ENCODE measurements around the gene APOE. TPM values are rescaled to one million over a fixed set of nuclear protein-coding genes. Genes with fewer than 3 reads are reported as not detected.
"Not testable (repeated sequence)": the region's sequence is repeated elsewhere in the genome, so short reads cannot be mapped to it uniquely, and the experiment has no call there.

The APOE gene
- total RNA-seq, 5 donors from 2014 or later (not counting 1 experiment from before 2014, with no cell fraction given), result 2.0 to 9.5 (median 6.8) TPM

- H3K4me1 ChIP-seq (ENCODE audit: control insufficient read depth in 1 of 2, extremely low read depth in 1 of 2, insufficient read depth in 2 of 2, low read length in 2 of 2); DNase-seq; H3K36me3 ChIP-seq (ENCODE audit: control insufficient read depth in 2 of 2, extremely low read depth in 1 of 2, insufficient read depth in 1 of 2, low read length in 1 of 2); H3K27ac ChIP-seq (ENCODE audit: low read length); CTCF ChIA-PET; H3K9me3 ChIP-seq; H3K36me3 Mint-ChIP-seq; H3K4me1 Mint-ChIP-seq; H3K4me3 ChIP-seq (ENCODE audit: control insufficient read depth in 1 of 2, extremely low read depth in 1 of 2, low read length in 1 of 2); H3K9me3 Mint-ChIP-seq; POLR2A ChIA-PET: not testable (repeated sequence)
- Mint-ChIP-seq H3K4me3 (peak overlapping the region in 1 of 3 donors; percentile 52), H3K27me3 (peaks cover 21 to 22% of the 10 kb centered on the region in 2 donors), H3K27ac (peak overlapping the region; percentile 31 to 66)
- peak in 1 of 4 experiments; percentile 24 for ATAC-seq (replicated peaks in 1 of 4)
- H3K27me3 ChIP-seq (replicated peaks in 1 of 2; ENCODE audit: control insufficient read depth in 2 of 2, extremely low read depth in 1 of 2, insufficient read depth in 2 of 2, low read length in 1 of 2), result peaks cover 0 to 39% of the 10 kb centered on the region in 2 experiments
- WGBS (ENCODE audit: insufficient coverage), result 74% methylated on average over 4 of the region's 19 CpGs
Measured at GRCh38 chr19:44926245-44927077, 20.9 kb downstream of the APOE start.

GRCh38 chr19:44927746-44928145 is 22.1 kb downstream of the APOE start:
- Mint-ChIP-seq H3K4me3 (no peak overlapping the region), H3K27me3 (peaks cover 21 to 22% of the 10 kb centered on the region in 2 donors), H3K27ac (no peak overlapping the region), H3K36me3 (no peaks in the 10 kb centered on the region), H3K9me3 (no peaks in the 10 kb centered on the region), H3K4me1 (peaks cover 5 to 8% (median 5%) of the 10 kb centered on the region in 3 donors)
- Histone ChIP-seq H3K9me3 (no peaks in the 10 kb centered on the region), H3K4me1 (ENCODE audit: control insufficient read depth in 1 of 2, extremely low read depth in 1 of 2, insufficient read depth in 2 of 2, low read length in 2 of 2) (peaks cover 0 to 6% of the 10 kb centered on the region in 2 experiments), H3K27me3 (replicated peaks in 1 of 2; ENCODE audit: control insufficient read depth in 2 of 2, extremely low read depth in 1 of 2, insufficient read depth in 2 of 2, low read length in 1 of 2) (peaks cover 0 to 39% of the 10 kb centered on the region in 2 experiments), H3K4me3 (ENCODE audit: control insufficient read depth in 1 of 2, extremely low read depth in 1 of 2, low read length in 1 of 2) (no peak overlapping the region), H3K36me3 (ENCODE audit: control insufficient read depth in 2 of 2, extremely low read depth in 1 of 2, insufficient read depth in 1 of 2, low read length in 1 of 2) (no peaks in the 10 kb centered on the region), H3K27ac (ENCODE audit: low read length) (no peak overlapping the region)
- 72% methylated on average over 2 of the region's 5 CpGs for WGBS (ENCODE audit: insufficient coverage)
- no peak for ATAC-seq (replicated peaks in 1 of 4)
- CTCF ChIA-PET, result no interaction called here
- no peak for DNase-seq
- POLR2A ChIA-PET, result no interaction called here

- Histone ChIP-seq H3K27ac (ENCODE audit: low read length) (no peak overlapping the region), H3K27me3 (replicated peaks in 1 of 2; ENCODE audit: control insufficient read depth in 2 of 2, extremely low read depth in 1 of 2, insufficient read depth in 2 of 2, low read length in 1 of 2) (peaks cover 0 to 32% of the 10 kb centered on the region in 2 experiments), H3K36me3 (ENCODE audit: control insufficient read depth in 2 of 2, extremely low read depth in 1 of 2, insufficient read depth in 1 of 2, low read length in 1 of 2) (no peaks in the 10 kb centered on the region), H3K9me3 (no peaks in the 10 kb centered on the region), H3K4me1 (ENCODE audit: control insufficient read depth in 1 of 2, extremely low read depth in 1 of 2, insufficient read depth in 2 of 2, low read length in 2 of 2) (peaks cover 0 to 6% of the 10 kb centered on the region in 2 experiments), H3K4me3 (ENCODE audit: control insufficient read depth in 1 of 2, extremely low read depth in 1 of 2, low read length in 1 of 2) (no peak overlapping the region)
- Mint-ChIP-seq H3K4me3 (no peak overlapping the region), H3K36me3 (no peaks in the 10 kb centered on the region), H3K27me3 (peaks cover 20% of the 10 kb centered on the region in 2 donors), H3K27ac (no peak overlapping the region), H3K4me1 (peaks cover 5 to 8% (median 5%) of the 10 kb centered on the region in 3 donors), H3K9me3 (no peaks in the 10 kb centered on the region)
- no peak for ATAC-seq (replicated peaks in 1 of 4)
- WGBS (ENCODE audit: insufficient coverage), result 91% methylated on average over 6 of the region's 7 CpGs
- CTCF ChIA-PET, result no interaction called here
- POLR2A ChIA-PET, result no interaction called here
- DNase-seq, result no peak
Measured at GRCh38 chr19:44930088-44930487, 24.5 kb downstream of the APOE start.

GRCh38 chr19:44931541-44931940 is 25.9 kb downstream of the APOE start:
- Mint-ChIP-seq H3K27me3 (peaks cover 7 to 8% of the 10 kb centered on the region in 2 donors), H3K4me3 (no peak overlapping the region), H3K36me3 (no peaks in the 10 kb centered on the region), H3K27ac (no peak overlapping the region), H3K4me1 (peaks cover 5% of the 10 kb centered on the region in 3 donors), H3K9me3 (no peaks in the 10 kb centered on the region)
- Histone ChIP-seq H3K36me3 (ENCODE audit: control insufficient read depth in 2 of 2, extremely low read depth in 1 of 2, insufficient read depth in 1 of 2, low read length in 1 of 2) (no peaks in the 10 kb centered on the region), H3K4me3 (ENCODE audit: control insufficient read depth in 1 of 2, extremely low read depth in 1 of 2, low read length in 1 of 2) (no peak overlapping the region), H3K9me3 (no peaks in the 10 kb centered on the region), H3K27ac (ENCODE audit: low read length) (no peak overlapping the region), H3K4me1 (ENCODE audit: control insufficient read depth in 1 of 2, extremely low read depth in 1 of 2, insufficient read depth in 2 of 2, low read length in 2 of 2) (peaks cover 0 to 6% of the 10 kb centered on the region in 2 experiments), H3K27me3 (replicated peaks in 1 of 2; ENCODE audit: control insufficient read depth in 2 of 2, extremely low read depth in 1 of 2, insufficient read depth in 2 of 2, low read length in 1 of 2) (peaks cover 0 to 21% of the 10 kb centered on the region in 2 experiments)
- WGBS (ENCODE audit: insufficient coverage), result 80% methylated on average over 1 of the region's 4 CpGs
- ChIA-PET POLR2A (no interaction called here), CTCF (no interaction called here)
- DNase-seq (no peak), ATAC-seq (replicated peaks in 1 of 4) (no peak)

- no peaks in the 10 kb centered on the region for H3K36me3 ChIP-seq (ENCODE audit: control insufficient read depth in 2 of 2, extremely low read depth in 1 of 2, insufficient read depth in 1 of 2, low read length in 1 of 2)
- WGBS (ENCODE audit: insufficient coverage), result 92% methylated on average over 3 of the region's 5 CpGs
- peaks cover 0 to 6% of the 10 kb centered on the region in 2 experiments for H3K27me3 ChIP-seq (replicated peaks in 1 of 2; ENCODE audit: control insufficient read depth in 2 of 2, extremely low read depth in 1 of 2, insufficient read depth in 2 of 2, low read length in 1 of 2)
- H3K4me1 ChIP-seq (ENCODE audit: control insufficient read depth in 1 of 2, extremely low read depth in 1 of 2, insufficient read depth in 2 of 2, low read length in 2 of 2), result no peaks in the 10 kb centered on the region
- Mint-ChIP-seq H3K4me3 (no peak overlapping the region), H3K4me1 (no peaks in the 10 kb centered on the region), H3K27ac (no peak overlapping the region), H3K9me3 (no peaks in the 10 kb centered on the region), H3K36me3 (no peaks in the 10 kb centered on the region), H3K27me3 (no peaks in the 10 kb centered on the region)
- CTCF ChIA-PET, result interaction anchor here in 1 of 2 donors (0.6 kb wide), 1 partner anchor 13 kb away, joined by 3 read pairs; no protein-coding TSS in a partner anchor
- DNase-seq (no peak), ATAC-seq (replicated peaks in 1 of 4) (no peak)
- no peak overlapping the region for H3K27ac ChIP-seq (ENCODE audit: low read length)
- no peak overlapping the region for H3K4me3 ChIP-seq (ENCODE audit: control insufficient read depth in 1 of 2, extremely low read depth in 1 of 2, low read length in 1 of 2)
- POLR2A ChIA-PET, result no interaction called here
- no peaks in the 10 kb centered on the region for H3K9me3 ChIP-seq
Measured at GRCh38 chr19:44939668-44940067, 34.1 kb downstream of the APOE start.

GRCh38 chr19:44942067-44942571 is 36.5 kb downstream of the APOE start, which contains the start of gene APOC4:
APOC4 (plus strand) TSS chr19:44942237; CDS start chr19:44942278, 41 bp downstream.
- no peaks in the 10 kb centered on the region for H3K4me1 ChIP-seq (ENCODE audit: control insufficient read depth in 1 of 2, extremely low read depth in 1 of 2, insufficient read depth in 2 of 2, low read length in 2 of 2)
- ATAC-seq (replicated peaks in 1 of 4) (no peak), DNase-seq (no peak)
- ChIA-PET CTCF (no interaction called here), POLR2A (no interaction called here)
- Mint-ChIP-seq H3K27me3 (no peaks in the 10 kb centered on the region), H3K9me3 (no peaks in the 10 kb centered on the region), H3K27ac (no peak within 1 kb of the TSS), H3K36me3 (no peaks in the 10 kb centered on the region), H3K4me3 (no peak within 1 kb of the TSS), H3K4me1 (no peaks in the 10 kb centered on the region)
- WGBS (ENCODE audit: insufficient coverage), result 78% methylated on average over 9 of the region's 14 CpGs
- H3K27me3 ChIP-seq (replicated peaks in 1 of 2; ENCODE audit: control insufficient read depth in 2 of 2, extremely low read depth in 1 of 2, insufficient read depth in 2 of 2, low read length in 1 of 2), result peaks cover 0 to 3% of the 10 kb centered on the region in 2 experiments
- no peaks in the 10 kb centered on the region for H3K36me3 ChIP-seq (ENCODE audit: control insufficient read depth in 2 of 2, extremely low read depth in 1 of 2, insufficient read depth in 1 of 2, low read length in 1 of 2)
- no peaks in the 10 kb centered on the region for H3K9me3 ChIP-seq
- no peak within 1 kb of the TSS for H3K4me3 ChIP-seq (ENCODE audit: control insufficient read depth in 1 of 2, extremely low read depth in 1 of 2, low read length in 1 of 2)
- H3K27ac ChIP-seq (ENCODE audit: low read length), result no peak within 1 kb of the TSS

Measured in T-cell (primary cell).